Activated T-helper 1 cell treated with anti-CD3 and anti-CD28 coated beads, Interleukin-12 subunit alpha, Interleukin-12 subunit beta, Interleukin-2, Interleukin-4 antibody, amounts not matched to agents 30 ng/mL and 10 ng/mL and 1 ng/mL, durations not matched to agents 14 hours and 24 hours and 36 hours (primary cell): ENCODE measurements around the gene IL20RA. TPM values are rescaled to one million over a fixed set of nuclear protein-coding genes. Genes with fewer than 3 reads are reported as not detected.

ENCODE experiments used
- DNase-seq: peaks from one replicate; pipeline ENCODE4 v3.0.0; 2021; ENCODE audit warnings: low spot score
- H3K27ac Mint-ChIP-seq: one replicate; pipeline ENCODE4 v1.8.0; 2021; ENCODE audit warnings: mild to moderate bottlenecking, mixed read lengths
- H3K27me3 Mint-ChIP-seq: one replicate; pipeline ENCODE4 v1.8.0; 2022; ENCODE audit warnings: mild to moderate bottlenecking, moderate library complexity, mixed read lengths; ENCODE audit not compliant: insufficient read depth
- H3K36me3 Mint-ChIP-seq: one replicate; pipeline ENCODE4 v1.8.0; 2021; ENCODE audit warnings: low read depth, mixed read lengths
- H3K4me1 Mint-ChIP-seq: one replicate; pipeline ENCODE4 v1.8.0; 2021; ENCODE audit warnings: low read depth, mixed read lengths
- H3K4me3 Mint-ChIP-seq: one replicate; pipeline ENCODE4 v1.8.0; 2021; ENCODE audit warnings: mild to moderate bottlenecking, moderate library complexity, mixed read lengths
- H3K9me3 Mint-ChIP-seq: one replicate; pipeline ENCODE4 v1.8.0; 2021; ENCODE audit warnings: mixed read lengths
- intact Hi-C: fragments of 100-400 bp; cut with micrococcal nuclease; formaldehyde crosslinking; loops from one replicate; pipeline ENCODE4 v1.15.1; 2024
- total RNA-seq: library from RNA; stranded (reverse); gene quantifications from 2 replicates; pipeline ENCODE4 v1.2.3, GENCODE V29; 2022

The IL20RA gene
- total RNA-seq, 1 donor from 2014 or later, result not detected

GRCh38 chr6:137011406-137011805, 33.4 kb downstream of the IL20RA start:
- Mint-ChIP-seq H3K4me3 (no peak overlapping the region), H3K4me1 (no peaks in the 10 kb centered on the region), H3K27me3 (peaks cover 50% of the 10 kb centered on the region), H3K27ac (no peak overlapping the region), H3K9me3 (no peaks in the 10 kb centered on the region), H3K36me3 (no peaks in the 10 kb centered on the region)
- intact Hi-C loops, result no loop called here
- no peak for DNase-seq

GRCh38 chr6:137010128-137010718, 34.5 kb downstream of the IL20RA start:
- Mint-ChIP-seq H3K4me3 (no peak overlapping the region), H3K27me3 (peaks cover 43% of the 10 kb centered on the region), H3K9me3 (no peaks in the 10 kb centered on the region), H3K4me1 (no peaks in the 10 kb centered on the region), H3K27ac (no peak overlapping the region), H3K36me3 (no peaks in the 10 kb centered on the region)
- intact Hi-C loops, result no loop called here
- DNase-seq, result no peak

GRCh38 chr6:137008204-137008603, 36.6 kb downstream of the IL20RA start:
- no peak overlapping the region for H3K4me3 Mint-ChIP-seq
- H3K27me3 Mint-ChIP-seq, result peaks cover 30% of the 10 kb centered on the region
- DNase-seq, result no peak
- no peaks in the 10 kb centered on the region for H3K9me3 Mint-ChIP-seq
- no peaks in the 10 kb centered on the region for H3K36me3 Mint-ChIP-seq
- intact Hi-C loops, result no loop called here
- H3K4me1 Mint-ChIP-seq, result no peaks in the 10 kb centered on the region
- H3K27ac Mint-ChIP-seq, result no peak overlapping the region

GRCh38 chr6:137006056-137006455, 38.7 kb downstream of the IL20RA start:
- no peaks in the 10 kb centered on the region for H3K4me1 Mint-ChIP-seq
- H3K27me3 Mint-ChIP-seq, result peaks cover 29% of the 10 kb centered on the region
- H3K4me3 Mint-ChIP-seq, result no peak overlapping the region
- intact Hi-C loops, result no loop called here
- DNase-seq, result no peak
- H3K27ac Mint-ChIP-seq, result no peak overlapping the region
- no peaks in the 10 kb centered on the region for H3K9me3 Mint-ChIP-seq
- no peaks in the 10 kb centered on the region for H3K36me3 Mint-ChIP-seq

- no peaks in the 10 kb centered on the region for H3K9me3 Mint-ChIP-seq
- H3K4me3 Mint-ChIP-seq, result no peak overlapping the region
- no peak for DNase-seq
- intact Hi-C loops, result no loop called here
- no peak overlapping the region for H3K27ac Mint-ChIP-seq
- no peaks in the 10 kb centered on the region for H3K4me1 Mint-ChIP-seq
- no peaks in the 10 kb centered on the region for H3K36me3 Mint-ChIP-seq
- peaks cover 32% of the 10 kb centered on the region for H3K27me3 Mint-ChIP-seq
These were observed 39.7 kb downstream of the IL20RA start for GRCh38 chr6:137005073-137005472.

GRCh38 chr6:137002505-137002904, 42.3 kb downstream of the IL20RA start:
- H3K27me3 Mint-ChIP-seq, result peaks cover 43% of the 10 kb centered on the region
- H3K36me3 Mint-ChIP-seq, result no peaks in the 10 kb centered on the region
- H3K4me3 Mint-ChIP-seq, result no peak overlapping the region
- no peaks in the 10 kb centered on the region for H3K4me1 Mint-ChIP-seq
- H3K9me3 Mint-ChIP-seq, result no peaks in the 10 kb centered on the region
- intact Hi-C loops, result no loop called here
- no peak overlapping the region for H3K27ac Mint-ChIP-seq
- no peak for DNase-seq

- Mint-ChIP-seq H3K4me3 (no peak overlapping the region), H3K36me3 (no peaks in the 10 kb centered on the region), H3K27ac (no peak overlapping the region), H3K4me1 (no peaks in the 10 kb centered on the region), H3K9me3 (no peaks in the 10 kb centered on the region), H3K27me3 (peaks cover 43% of the 10 kb centered on the region)
- intact Hi-C loops, result no loop called here
- no peak for DNase-seq
These were observed 42.8 kb downstream of the IL20RA start for GRCh38 chr6:137001977-137002302.

- intact Hi-C loops, result no loop called here
- peaks cover 45% of the 10 kb centered on the region for H3K27me3 Mint-ChIP-seq
- DNase-seq, result no peak
- no peaks in the 10 kb centered on the region for H3K9me3 Mint-ChIP-seq
- H3K27ac Mint-ChIP-seq, result no peak overlapping the region
- no peaks in the 10 kb centered on the region for H3K36me3 Mint-ChIP-seq
- H3K4me1 Mint-ChIP-seq, result no peaks in the 10 kb centered on the region
- no peak overlapping the region for H3K4me3 Mint-ChIP-seq
These were observed 43.3 kb downstream of the IL20RA start for GRCh38 chr6:137001299-137001976.

- Mint-ChIP-seq H3K27ac (no peak overlapping the region), H3K27me3 (peaks cover 50% of the 10 kb centered on the region), H3K36me3 (no peaks in the 10 kb centered on the region), H3K4me3 (no peak overlapping the region), H3K9me3 (no peaks in the 10 kb centered on the region), H3K4me1 (no peaks in the 10 kb centered on the region)
- DNase-seq, result no peak
- intact Hi-C loops, result no loop called here
These were observed 43.9 kb downstream of the IL20RA start for GRCh38 chr6:137000825-137001224.

- H3K27ac Mint-ChIP-seq, result no peak overlapping the region
- no peaks in the 10 kb centered on the region for H3K4me1 Mint-ChIP-seq
- H3K27me3 Mint-ChIP-seq, result peaks cover 62% of the 10 kb centered on the region
- H3K9me3 Mint-ChIP-seq, result no peaks in the 10 kb centered on the region
- intact Hi-C loops, result no loop called here
- H3K36me3 Mint-ChIP-seq, result no peaks in the 10 kb centered on the region
- no peak for DNase-seq
- no peak overlapping the region for H3K4me3 Mint-ChIP-seq
These were observed 49.2 kb downstream of the IL20RA start for GRCh38 chr6:136995521-136995920.

- Mint-ChIP-seq H3K9me3 (no peaks in the 10 kb centered on the region), H3K27me3 (peaks cover 64% of the 10 kb centered on the region), H3K36me3 (no peaks in the 10 kb centered on the region), H3K27ac (no peak overlapping the region), H3K4me1 (no peaks in the 10 kb centered on the region), H3K4me3 (no peak overlapping the region)
- no peak for DNase-seq
- intact Hi-C loops, result no loop called here
These were observed 50.0 kb downstream of the IL20RA start for GRCh38 chr6:136994782-136995181.

GRCh38 chr6:136992113-136992512, 52.7 kb downstream of the IL20RA start:
- no peaks in the 10 kb centered on the region for H3K9me3 Mint-ChIP-seq
- DNase-seq, result no peak
- no peak overlapping the region for H3K4me3 Mint-ChIP-seq
- no peaks in the 10 kb centered on the region for H3K36me3 Mint-ChIP-seq
- H3K27me3 Mint-ChIP-seq, result peaks cover 73% of the 10 kb centered on the region
- no peak overlapping the region for H3K27ac Mint-ChIP-seq
- intact Hi-C loops, result no loop called here
- H3K4me1 Mint-ChIP-seq, result no peaks in the 10 kb centered on the region

GRCh38 chr6:136991646-136992045, 53.1 kb downstream of the IL20RA start:
- Mint-ChIP-seq H3K36me3 (no peaks in the 10 kb centered on the region), H3K27me3 (peaks cover 72% of the 10 kb centered on the region), H3K4me3 (no peak overlapping the region), H3K27ac (no peak overlapping the region), H3K4me1 (no peaks in the 10 kb centered on the region), H3K9me3 (no peaks in the 10 kb centered on the region)
- no peak for DNase-seq
- intact Hi-C loops, result no loop called here

GRCh38 chr6:136990754-136991153, 54.0 kb downstream of the IL20RA start:
- Mint-ChIP-seq H3K4me3 (no peak overlapping the region), H3K27ac (no peak overlapping the region), H3K27me3 (peaks cover 67% of the 10 kb centered on the region), H3K9me3 (no peaks in the 10 kb centered on the region), H3K36me3 (no peaks in the 10 kb centered on the region), H3K4me1 (no peaks in the 10 kb centered on the region)
- no peak for DNase-seq
- intact Hi-C loops, result no loop called here
